Gastroesophageal sphincter (tissue), 4 donors: Measurements from ENCODE around the gene SPACDR. TPM values are rescaled to one million over a fixed set of nuclear protein-coding genes. Genes with fewer than 3 reads are reported as not detected.
"Not testable (repeated sequence)": the region's sequence is repeated elsewhere in the genome, so short reads cannot be mapped to it uniquely, and the experiment has no call there.

Source experiments
- ATAC-seq: fragments of 150-250 bp; one replicate; pipeline ENCODE4 v1.9.1; 2016; ENCODE audit warnings: mild to moderate bottlenecking, moderate library complexity
- H3K27ac ChIP-seq, 4 donors: fragments of 200-600 bp; sonication (generic) in 3 of 4; 1 replicate in 3 of 4; 2 replicates in 1 of 4; pipeline ENCODE4 v1.5.1; 2016 to 2019
- H3K27me3 ChIP-seq: fragments of 200-600 bp; sonication (generic); one replicate; pipeline ENCODE4 v1.5.1; 2019
- H3K36me3 ChIP-seq, 2 donors: fragments of 200-600 bp; sonication (generic); one replicate each; pipeline ENCODE4 v1.5.1; 2019; ENCODE audit warnings: control low read depth in 1 of 2
- H3K4me1 ChIP-seq, 3 donors: fragments of 200-600 bp; sonication (generic); 1 replicate in 2 of 3; 2 replicates in 1 of 3; pipeline ENCODE4 v1.5.1; 2016 to 2019; ENCODE audit warnings: control low read depth in 2 of 3
- H3K4me3 ChIP-seq, 2 donors: fragments of 200-600 bp; sonication (generic); one replicate each; pipeline ENCODE4 v1.5.1; 2019; ENCODE audit warnings: mild to moderate bottlenecking in 1 of 2, moderate library complexity in 1 of 2
- H3K9me3 ChIP-seq, 3 donors: fragments of 200-600 bp; sonication (generic); one replicate each; pipeline ENCODE4 v1.5.1; 2017 to 2019; ENCODE audit warnings: control low read depth in 2 of 3
- EP300 ChIP-seq: sonication (generic); formaldehyde crosslinking; IDR thresholded peaks from one replicate; pipeline ENCODE4 v1.6.1; 2017; ENCODE audit warnings: antibody characterized with exemption, mild to moderate bottlenecking
- POLR2A ChIP-seq, 2 donors: fragments of 450-650 bp; IDR thresholded peaks; one replicate each; pipeline ENCODE4 v1.6.1; 2017; ENCODE audit warnings: antibody characterized with exemption in 2 of 2, mild to moderate bottlenecking in 2 of 2, moderate library complexity in 1 of 2
- POLR2AphosphoS5 ChIP-seq: sonication (generic); formaldehyde crosslinking; IDR thresholded peaks from one replicate; pipeline ENCODE4 v1.6.1; 2017; ENCODE audit warnings: antibody characterized with exemption
- whole genome bisulfite sequencing, 2 donors: methylation state at CpG; one replicate each; pipeline ENCODE4 v1.1.5; 2018; ENCODE audit warnings: low coverage in 1 of 2; 5-methylcytosine and 5-hydroxymethylcytosine counted together
- total RNA-seq, 4 donors: library from RNA; depleted of rRNA; stranded (reverse); fragments of >200 nt; gene quantifications; one replicate each; pipeline ENCODE4 v1.1.0, GENCODE V29; 2016
- TF ChIP-seq, protein P1 (sequence below), 4 experiments: fragments of 200-600 bp in 2 of 4; fragments of 450-650 bp in 2 of 4; sonication (generic) in 1 of 4; IDR thresholded peaks; one replicate each; pipeline ENCODE4 v1.5.1; 2017 to 2019; ENCODE audit warnings: antibody characterized with exemption in 4 of 4, mild to moderate bottlenecking in 2 of 4, moderate library complexity in 2 of 4

SPACDR gene
- total RNA-seq, 4 donors from 2014 or later, result 0.67 TPM; not detected in 3

DNA sequence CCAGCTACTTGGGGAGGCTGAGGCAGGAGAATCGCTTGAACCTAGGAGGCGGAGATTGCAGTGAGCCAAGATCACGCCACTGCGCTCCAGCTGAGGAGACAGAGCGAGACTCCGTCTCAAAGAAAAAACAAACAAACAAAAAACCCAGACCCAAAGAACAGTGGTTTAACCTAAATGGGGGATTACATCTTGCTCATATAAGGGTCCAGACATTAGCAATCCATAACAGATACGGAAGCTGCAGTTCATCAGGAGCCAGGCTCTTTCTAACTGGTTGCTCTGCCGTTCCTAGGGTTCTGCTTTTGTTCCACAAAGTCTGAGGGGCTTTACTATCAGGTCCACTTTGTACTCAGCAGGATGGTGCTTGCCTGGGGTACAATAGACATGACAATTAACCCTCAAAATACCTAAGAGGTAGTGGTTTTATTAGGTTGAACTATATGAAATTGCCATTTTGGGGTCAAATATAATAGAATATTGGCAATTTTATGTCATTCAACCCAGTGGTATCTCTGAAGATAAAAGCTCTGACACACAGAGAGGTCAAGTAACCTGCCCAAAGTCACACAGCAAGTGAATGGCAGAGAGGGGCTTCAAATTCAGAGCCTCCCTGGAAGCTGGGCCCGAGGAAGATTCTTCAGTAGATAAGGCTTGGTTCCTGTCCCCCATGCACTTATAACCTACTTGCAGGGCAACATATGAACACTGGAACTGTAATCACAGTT is 41.0 kb upstream of the SPACDR start:
- no peaks in the 10 kb centered on the region for H3K4me1 ChIP-seq
- 89 to 91% methylated on average over 2 to 9 of the region's 9 CpGs for WGBS, 2 donors
- no peak overlapping the region for H3K27ac ChIP-seq
- H3K9me3 ChIP-seq, result no peaks in the 10 kb centered on the region
- peaks cover 15% of the 10 kb centered on the region for H3K27me3 ChIP-seq
- no peak for TF ChIP-seq POLR2A (IDR thresholded peaks at IDR 0.05)
- ATAC-seq, result no peak
- H3K4me3 ChIP-seq, result no peak overlapping the region
- H3K36me3 ChIP-seq, result no peaks in the 10 kb centered on the region

DNA sequence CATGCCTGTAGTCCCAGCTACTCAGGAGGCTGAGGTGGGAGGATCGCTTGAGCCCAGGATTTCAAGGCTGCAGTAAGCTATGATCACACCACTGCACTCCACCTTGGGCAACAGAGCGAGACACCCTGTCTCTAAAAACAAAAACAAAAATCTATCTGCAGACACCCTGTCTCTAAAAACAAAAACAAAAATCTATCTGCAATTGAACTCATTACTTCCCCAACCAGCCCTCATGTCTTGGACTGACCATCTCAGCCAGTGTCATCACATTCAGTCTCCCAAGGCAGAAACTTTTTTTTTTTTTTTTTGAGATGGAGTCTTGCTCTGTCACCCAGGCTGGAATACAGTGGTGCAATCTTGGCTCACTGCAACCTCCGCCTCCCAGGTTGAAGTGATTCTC is 40.0 kb upstream of the SPACDR start:
- not testable (repeated sequence) for H3K9me3 ChIP-seq, H3K4me3 ChIP-seq, H3K4me1 ChIP-seq, ATAC-seq, H3K36me3 ChIP-seq, H3K27me3 ChIP-seq, H3K27ac ChIP-seq
- WGBS, 2 donors, result 100% methylated on average over 1 of the region's 3 CpGs; no CpG with 5 or more reads in 1 of the 2 donors

- not testable (repeated sequence) for H3K36me3 ChIP-seq, H3K4me3 ChIP-seq, H3K27me3 ChIP-seq, H3K4me1 ChIP-seq, H3K27ac ChIP-seq, ATAC-seq, H3K9me3 ChIP-seq
- 82 to 83% methylated on average over 2 of the region's 2 CpGs for WGBS, 2 donors
These were observed 36.7 kb upstream of the SPACDR start for GRCh38 chr7:100500743-100501142.

DNA sequence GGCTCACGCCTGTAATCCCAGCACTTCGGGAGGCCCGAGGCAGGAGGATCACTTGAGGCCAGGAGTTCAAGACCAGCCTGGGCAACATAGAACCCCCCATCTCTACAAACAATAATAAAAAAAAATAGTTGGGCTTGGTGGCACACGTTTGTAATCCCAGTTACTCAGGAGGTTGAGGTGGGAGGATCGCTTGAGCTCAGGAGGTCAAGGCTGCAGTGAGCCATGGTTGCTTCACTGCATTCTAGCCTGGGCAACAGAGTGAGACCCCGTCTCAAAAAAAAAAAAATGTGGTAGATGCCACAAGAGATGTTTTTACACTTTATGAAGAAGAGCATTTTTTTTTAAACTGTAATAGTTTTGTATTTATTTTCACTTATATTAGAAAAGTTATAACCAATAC is 32.4 kb upstream of the SPACDR start:
- no peak for ATAC-seq
- H3K27me3 ChIP-seq, result no peaks in the 10 kb centered on the region
- no peaks in the 10 kb centered on the region for H3K9me3 ChIP-seq
- peaks cover 0 to 13% (median 4%) of the 10 kb centered on the region in 3 donors for H3K4me1 ChIP-seq
- H3K4me3 ChIP-seq, result no peak overlapping the region
- no peaks in the 10 kb centered on the region for H3K36me3 ChIP-seq
- TF ChIP-seq EP300 (no peak), POLR2AphosphoS5 (no peak), POLR2A (IDR thresholded peaks at IDR 0.05) (no peak)
- TF ChIP-seq, protein P1, sequence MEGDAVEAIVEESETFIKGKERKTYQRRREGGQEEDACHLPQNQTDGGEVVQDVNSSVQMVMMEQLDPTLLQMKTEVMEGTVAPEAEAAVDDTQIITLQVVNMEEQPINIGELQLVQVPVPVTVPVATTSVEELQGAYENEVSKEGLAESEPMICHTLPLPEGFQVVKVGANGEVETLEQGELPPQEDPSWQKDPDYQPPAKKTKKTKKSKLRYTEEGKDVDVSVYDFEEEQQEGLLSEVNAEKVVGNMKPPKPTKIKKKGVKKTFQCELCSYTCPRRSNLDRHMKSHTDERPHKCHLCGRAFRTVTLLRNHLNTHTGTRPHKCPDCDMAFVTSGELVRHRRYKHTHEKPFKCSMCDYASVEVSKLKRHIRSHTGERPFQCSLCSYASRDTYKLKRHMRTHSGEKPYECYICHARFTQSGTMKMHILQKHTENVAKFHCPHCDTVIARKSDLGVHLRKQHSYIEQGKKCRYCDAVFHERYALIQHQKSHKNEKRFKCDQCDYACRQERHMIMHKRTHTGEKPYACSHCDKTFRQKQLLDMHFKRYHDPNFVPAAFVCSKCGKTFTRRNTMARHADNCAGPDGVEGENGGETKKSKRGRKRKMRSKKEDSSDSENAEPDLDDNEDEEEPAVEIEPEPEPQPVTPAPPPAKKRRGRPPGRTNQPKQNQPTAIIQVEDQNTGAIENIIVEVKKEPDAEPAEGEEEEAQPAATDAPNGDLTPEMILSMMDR (IDR thresholded peaks at IDR 0.05), result no peak
- WGBS, 2 donors, result 76 to 93% methylated on average over 4 to 6 of the region's 6 CpGs
- no peak overlapping the region for H3K27ac ChIP-seq

DNA sequence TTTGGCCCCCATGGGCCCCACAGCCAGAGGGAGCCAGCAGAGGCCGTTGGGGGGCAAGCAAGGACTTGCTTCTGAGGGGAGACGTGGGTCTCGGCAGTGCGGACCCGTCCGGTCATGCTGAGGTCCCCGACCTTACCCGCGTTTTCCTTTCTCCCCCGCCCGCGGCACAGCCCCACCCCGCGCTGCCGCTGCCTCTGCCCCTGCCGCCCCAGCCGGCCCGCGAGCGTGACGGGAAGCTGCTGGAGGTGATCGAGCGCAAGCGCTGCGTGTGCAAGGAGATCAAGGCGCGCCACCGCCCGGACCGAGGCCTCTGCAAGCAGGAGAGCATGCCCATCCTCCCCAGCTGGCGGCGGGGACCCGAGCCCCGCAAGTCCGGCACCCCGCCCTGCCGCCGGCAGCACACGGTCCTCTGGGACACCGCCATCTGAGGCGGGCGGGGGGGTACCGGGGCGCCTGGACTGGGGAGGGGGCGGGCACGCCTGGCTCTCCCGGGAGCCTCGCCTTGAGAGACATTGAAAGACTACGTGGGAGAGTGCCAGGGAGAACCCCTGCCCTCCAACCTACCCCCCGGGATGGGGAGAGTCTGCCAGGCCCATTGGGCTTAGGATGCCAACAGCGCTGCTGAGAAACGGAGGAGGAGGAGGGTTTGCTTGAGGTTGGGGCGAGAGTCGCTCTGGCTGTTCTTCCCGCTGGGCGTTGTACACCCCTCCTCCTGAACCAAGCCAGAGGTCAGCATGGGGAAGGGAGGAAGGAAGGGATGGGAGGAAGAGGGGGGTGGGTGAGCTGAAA is 29.6 kb upstream of the SPACDR start:
- Histone ChIP-seq H3K4me3 (peak overlapping the region; percentile 19 to 49), H3K4me1 (peaks cover 0 to 23% (median 4%) of the 10 kb centered on the region in 3 donors), H3K9me3 (no peaks in the 10 kb centered on the region), H3K36me3 (peaks cover 0 to 4% of the 10 kb centered on the region in 2 donors), H3K27me3 (peaks cover 5% of the 10 kb centered on the region), H3K27ac (peak overlapping the region in 2 of 4 donors; percentile 49 to 59)
- TF ChIP-seq POLR2AphosphoS5, result no peak
- TF ChIP-seq, protein P1 (IDR thresholded peaks at IDR 0.05), result peak in 1 of 4 experiments; percentile 44
- no peak for TF ChIP-seq EP300
- WGBS, 2 donors, result 0 to 11% methylated on average over 3 to 5 of the region's 56 CpGs
- peak; percentile 59 for ATAC-seq

GRCh38 chr7:100492738-100493475 is 28.8 kb upstream of the SPACDR start:
- Histone ChIP-seq H3K4me1 (peaks cover 0 to 23% (median 4%) of the 10 kb centered on the region in 3 donors), H3K27me3 (peaks cover 5% of the 10 kb centered on the region), H3K36me3 (peaks cover 0 to 10% of the 10 kb centered on the region in 2 donors), H3K4me3 (peak overlapping the region in 1 of 2 donors; percentile 49), H3K27ac (peak overlapping the region in 2 of 4 donors; percentile 49 to 59), H3K9me3 (no peaks in the 10 kb centered on the region)
- WGBS, 2 donors, result 80 to 100% methylated on average over 2 to 5 of the region's 5 CpGs
- ATAC-seq, result no peak
- no peak for TF ChIP-seq EP300
- TF ChIP-seq POLR2A (IDR thresholded peaks at IDR 0.05), result no peak
- TF ChIP-seq POLR2AphosphoS5, result no peak
- TF ChIP-seq, protein P1 (IDR thresholded peaks at IDR 0.05), result no peak
